Gastrocnemius medialis (tissue), 4 donors: ENCODE data around the gene CSTF3.

Experiments
- CTCF ChIP-seq, 5 experiments: fragments of 450-650 bp in 3 of 5; fragments of 200-600 bp in 2 of 5; sonication (generic) in 2 of 5; IDR thresholded peaks in 4 of 5; conservative IDR thresholded peaks in 1 of 5; 1 replicate in 4 of 5; 2 replicates in 1 of 5; pipeline ENCODE4 v1.5.1; 2016 to 2019; ENCODE audit warnings: antibody characterized with exemption in 5 of 5, mild to moderate bottlenecking in 3 of 5, moderate library complexity in 3 of 5
- POLR2A ChIP-seq, 2 donors: fragments of 450-650 bp; IDR thresholded peaks; one replicate each; pipeline ENCODE4 v1.6.1; 2017; ENCODE audit warnings: antibody characterized with exemption in 2 of 2, mild to moderate bottlenecking in 2 of 2, moderate library complexity in 2 of 2

GRCh38 chr11:33178443-33179180 lies 17.3 kb upstream of the CSTF3 start:
- no peak for TF ChIP-seq CTCF (IDR thresholded peaks at IDR 0.05 in 4 of 5, conservative IDR thresholded peaks at IDR 0.05 in 1 of 5)
- TF ChIP-seq POLR2A (IDR thresholded peaks at IDR 0.05) = no peak
